ENCODE measurements around the gene CCDC181. TPM values are rescaled to one million over a fixed set of nuclear protein-coding genes. Genes with fewer than 3 reads are reported as not detected.

CCDC181 gene
- total RNA-seq, 1 donor from 2014 or later = 1.5 TPM

DNA sequence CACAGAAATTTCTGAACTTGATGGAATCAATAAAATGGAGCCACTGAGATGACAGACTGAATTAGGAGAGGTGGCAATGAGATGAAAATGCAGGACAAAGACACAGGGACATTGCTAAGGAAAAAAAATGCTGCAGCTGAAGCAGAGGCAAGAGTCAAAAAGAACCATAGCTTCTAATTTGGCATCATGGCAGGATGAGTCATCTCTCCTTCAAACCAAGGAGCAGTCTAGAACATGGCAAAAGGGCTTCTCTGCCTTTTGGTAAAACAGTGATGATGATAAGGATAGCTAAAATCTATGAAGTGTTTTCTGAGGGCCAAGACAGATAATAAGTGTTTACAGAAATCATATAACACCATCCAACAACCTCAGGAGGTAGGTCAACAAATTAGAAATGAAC lies 41.7 kb upstream of the CCDC181 start:
- no peaks in the 10 kb centered on the region for H3K27me3 ChIP-seq
- intact Hi-C loops (cut with DNase I) = loop anchor here (5.0 kb wide), 1 partner anchor 73 kb away; no protein-coding TSS in a partner anchor

GRCh38 chr1:169466259-169467230 lies 39.3 kb upstream of the CCDC181 start:
- Histone ChIP-seq H3K4me1 (no peaks in the 10 kb centered on the region), H3K9me3 (no peaks in the 10 kb centered on the region), H3K27me3 (no peaks in the 10 kb centered on the region), H3K36me3 (no peaks in the 10 kb centered on the region), H3K27ac (no peak overlapping the region), H3K4me3 (no peak overlapping the region)
- TF ChIP-seq CTCF (IDR thresholded peaks at IDR 0.05) (peak in 1 of 3 experiments; percentile 30), POLR2A (IDR thresholded peaks at IDR 0.05) (no peak), POLR2AphosphoS5 (IDR thresholded peaks at IDR 0.05; ENCODE audit: insufficient read depth in 1 of 2, low read depth in 1 of 2) (no peak)
- no peak for DNase-seq (ENCODE audit: extremely low spot score in 2 of 2)
- intact Hi-C loops (cut with DNase I) = loop anchor here (5.0 kb wide), 1 partner anchor 76 kb away; no protein-coding TSS in a partner anchor

More for the DNA sequence above, 41.7 kb upstream of the CCDC181 start:
- no peak for TF ChIP-seq CTCF (IDR thresholded peaks at IDR 0.05)
- TF ChIP-seq POLR2A (IDR thresholded peaks at IDR 0.05) = no peak
- no peak for TF ChIP-seq POLR2AphosphoS5 (IDR thresholded peaks at IDR 0.05; ENCODE audit: insufficient read depth in 1 of 2, low read depth in 1 of 2)
- H3K36me3 ChIP-seq = no peaks in the 10 kb centered on the region
- H3K9me3 ChIP-seq = no peaks in the 10 kb centered on the region
- no peak for DNase-seq (ENCODE audit: extremely low spot score in 2 of 2)
- H3K27ac ChIP-seq = no peak overlapping the region
- no peaks in the 10 kb centered on the region for H3K4me1 ChIP-seq
- H3K4me3 ChIP-seq = no peak overlapping the region

DNA sequence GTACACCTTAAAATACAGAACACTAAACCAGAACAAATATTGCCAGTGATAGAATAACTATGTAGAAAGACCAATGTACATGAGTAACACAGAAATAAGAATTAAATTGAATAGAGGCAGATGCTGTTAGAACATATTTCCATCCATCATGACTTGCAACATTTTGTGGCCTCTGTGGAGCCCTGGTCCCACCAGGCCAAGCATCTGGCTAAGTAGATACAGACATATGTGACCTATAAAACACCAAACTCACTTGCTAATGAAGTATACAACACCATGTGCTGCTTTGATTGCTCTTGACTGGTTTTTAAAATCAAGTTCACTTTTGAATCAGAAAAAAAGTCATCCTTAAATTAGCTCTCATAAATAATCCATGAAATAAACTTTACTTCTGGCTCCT lies 38.0 kb upstream of the CCDC181 start:
- intact Hi-C loops (cut with DNase I) = loop anchor here (5.0 kb wide), 1 partner anchor 77 kb away; no protein-coding TSS in a partner anchor
- TF ChIP-seq POLR2A (IDR thresholded peaks at IDR 0.05) (no peak), CTCF (IDR thresholded peaks at IDR 0.05) (no peak), POLR2AphosphoS5 (IDR thresholded peaks at IDR 0.05; ENCODE audit: insufficient read depth in 1 of 2, low read depth in 1 of 2) (no peak)
- H3K27me3 ChIP-seq = no peaks in the 10 kb centered on the region

GRCh38 chr1:169462385-169462784 lies 35.1 kb upstream of the CCDC181 start:
- no peaks in the 10 kb centered on the region for H3K36me3 ChIP-seq
- peaks cover 8% of the 10 kb centered on the region for H3K4me1 ChIP-seq
- no peak for DNase-seq (ENCODE audit: extremely low spot score in 2 of 2)
- TF ChIP-seq POLR2AphosphoS5 (IDR thresholded peaks at IDR 0.05; ENCODE audit: insufficient read depth in 1 of 2, low read depth in 1 of 2) = no peak
- TF ChIP-seq POLR2A (IDR thresholded peaks at IDR 0.05) = no peak
- TF ChIP-seq CTCF (IDR thresholded peaks at IDR 0.05) = no peak
- H3K9me3 ChIP-seq = peaks cover 3% of the 10 kb centered on the region
- intact Hi-C loops (cut with DNase I) = no loop called here
- H3K4me3 ChIP-seq = no peak overlapping the region
- H3K27ac ChIP-seq = no peak overlapping the region
- no peaks in the 10 kb centered on the region for H3K27me3 ChIP-seq

More for the DNA sequence above, 38.0 kb upstream of the CCDC181 start:
- Histone ChIP-seq H3K4me1 (peaks cover 5% of the 10 kb centered on the region), H3K4me3 (no peak overlapping the region), H3K27ac (no peak overlapping the region), H3K9me3 (no peaks in the 10 kb centered on the region), H3K36me3 (no peaks in the 10 kb centered on the region)
- no peak for DNase-seq (ENCODE audit: extremely low spot score in 2 of 2)
